Skeletal muscle cell (primary cell): ENCODE results near the gene SMC4.
"Not testable (repeated sequence)": the region's sequence is repeated elsewhere in the genome, so short reads cannot be mapped to it uniquely, and the experiment has no call there.

Experiments used
- DNase-seq: peaks from one replicate; pipeline ENCODE4 v3.0.0-alpha.2; 2010; ENCODE audit warnings: low read depth
- H3K4me3 ChIP-seq: 2 replicates; pipeline ENCODE4 v1.5.1; 2011; ENCODE audit warnings: low read depth, mild to moderate bottlenecking, control low read depth, low read length, moderate library complexity

SMC4 gene

DNA sequence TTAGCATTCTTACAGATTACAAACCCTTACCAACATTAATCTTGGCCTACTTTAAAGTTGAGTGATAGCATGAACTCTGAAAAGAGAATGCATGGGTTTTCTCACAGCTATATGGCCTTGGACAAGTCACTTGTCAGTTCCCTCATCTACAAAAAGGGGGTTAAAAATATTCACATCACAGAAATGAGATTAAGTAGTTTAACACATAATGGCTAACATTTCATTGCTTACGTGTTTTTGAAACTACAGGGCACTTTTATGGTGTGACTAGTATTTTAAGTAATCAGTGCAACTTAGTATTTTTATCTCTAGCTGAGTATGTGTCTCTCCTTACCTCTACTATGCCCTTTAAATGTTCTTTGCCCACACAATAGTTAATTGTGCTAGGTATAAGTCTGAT is 36.3 kb downstream of the SMC4 start:
- H3K4me3 ChIP-seq = no peak overlapping the region

GRCh38 chr3:160437083-160437455 is 37.6 kb downstream of the SMC4 start:
- H3K4me3 ChIP-seq = no peak overlapping the region
- no peak for DNase-seq

More for the DNA sequence above, 36.3 kb downstream of the SMC4 start:
- no peak for DNase-seq

DNA sequence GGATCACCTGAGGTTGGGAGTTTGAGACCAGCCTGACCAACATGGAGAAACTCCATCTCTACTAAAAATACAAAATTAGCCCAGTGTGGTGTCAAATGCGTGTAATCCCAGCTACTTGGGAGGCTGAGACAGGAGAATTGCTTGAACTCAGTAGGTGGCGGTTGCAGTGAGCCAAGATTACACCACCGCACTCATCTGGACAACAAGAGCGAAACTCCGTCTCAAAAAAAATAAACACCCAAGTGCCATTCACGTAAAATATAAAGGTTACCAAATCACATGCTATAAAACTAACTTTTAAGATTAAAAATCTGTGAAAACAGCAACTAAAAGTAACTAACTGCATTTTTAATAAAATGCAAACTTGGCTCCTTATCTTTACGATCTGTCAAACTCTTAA is 41.2 kb downstream of the SMC4 start:
- no peak overlapping the region for H3K4me3 ChIP-seq
- DNase-seq = no peak

- no peak for DNase-seq
- H3K4me3 ChIP-seq = no peak overlapping the region
Observed at GRCh38 chr3:160444411-160444810, 45.0 kb downstream of the SMC4 start.

GRCh38 chr3:160445854-160446253 is 46.4 kb downstream of the SMC4 start:
- H3K4me3 ChIP-seq = no peak overlapping the region
- DNase-seq = no peak

- DNase-seq = no peak
- no peak overlapping the region for H3K4me3 ChIP-seq
Observed at GRCh38 chr3:160446522-160447056, 47.1 kb downstream of the SMC4 start.

DNA sequence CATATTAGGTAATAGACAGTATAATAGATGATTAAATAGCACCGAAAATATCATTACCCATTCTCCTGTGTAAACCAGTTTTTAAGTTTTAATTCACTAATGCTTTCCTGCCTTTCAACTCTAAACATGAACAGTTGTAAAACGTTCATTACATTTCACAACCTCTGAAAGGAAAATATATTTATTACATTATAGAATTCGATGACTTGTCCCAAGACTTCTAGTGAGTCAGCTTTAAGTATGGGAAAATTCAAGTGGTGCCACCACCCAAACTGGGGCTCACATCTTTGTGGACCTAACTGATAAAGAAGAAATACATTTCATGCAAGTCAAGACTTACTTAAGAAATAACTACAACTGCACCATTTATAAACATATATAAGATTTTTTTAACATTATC is 48.1 kb downstream of the SMC4 start:
- peak overlapping the region; percentile 9 for H3K4me3 ChIP-seq
- peak; percentile 24 for DNase-seq

GRCh38 chr3:160448845-160449635 is 49.6 kb downstream of the SMC4 start:
- no peak for DNase-seq

DNA sequence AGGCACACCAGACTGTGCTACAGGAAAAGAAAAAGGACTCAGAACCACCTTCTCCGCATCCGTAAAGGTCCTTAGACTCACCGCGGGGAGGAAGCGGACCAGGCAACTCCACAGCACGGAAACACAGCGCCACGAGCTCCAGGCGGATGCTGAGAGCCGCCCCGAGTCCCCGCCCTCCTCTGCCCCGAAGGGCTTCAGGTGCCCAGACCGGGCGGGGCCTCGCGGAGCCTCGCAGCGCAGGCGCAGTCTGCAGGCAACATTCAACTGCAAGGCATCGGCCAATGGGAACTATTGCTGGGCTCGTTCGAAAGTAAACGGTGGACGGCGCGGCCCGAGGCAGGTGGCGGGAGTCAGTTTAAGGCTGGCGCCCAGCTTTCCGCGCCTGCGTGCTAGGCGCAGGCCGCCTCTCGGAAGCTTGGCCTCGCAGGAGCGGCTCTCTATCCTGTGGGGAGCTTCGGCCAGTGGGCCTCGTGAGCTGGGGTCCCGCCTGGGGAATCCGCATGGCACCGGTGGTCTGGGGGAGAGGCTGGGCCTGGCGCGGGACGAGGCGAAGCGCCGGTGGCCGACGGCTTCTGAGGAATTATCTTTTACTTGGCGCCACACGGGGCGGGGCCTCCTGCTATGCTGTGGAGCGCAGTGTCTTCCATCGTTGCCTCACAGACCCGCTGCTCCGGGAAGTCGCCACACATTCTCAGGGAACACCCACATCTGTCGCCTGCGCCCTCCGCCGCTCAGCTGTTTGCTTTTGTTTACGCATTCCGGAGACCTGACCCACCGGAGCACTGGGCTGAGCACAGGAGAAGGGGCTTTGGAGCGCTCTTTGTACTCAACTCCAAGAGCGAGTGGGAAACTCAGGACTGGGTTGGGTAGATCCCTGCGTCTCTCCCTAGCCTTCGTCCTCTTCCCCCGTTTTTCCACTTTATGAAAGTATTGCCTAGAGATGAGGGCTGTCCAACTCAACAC is 50.5 kb downstream of the SMC4 start, which contains the start of gene TRIM59:
TSS of gene TRIM59 (minus strand) at position 151 of the 963 bp plus-strand sequence. CDS start 10,603 bp downstream, outside the sequence.
- DNase-seq = peak; percentile 88
- peak within 1 kb of the TSS; percentile 72 for H3K4me3 ChIP-seq

More at GRCh38 chr3:160448845-160449635, 49.6 kb downstream of the SMC4 start:
- H3K4me3 ChIP-seq = peak overlapping the region; percentile 72

DNA sequence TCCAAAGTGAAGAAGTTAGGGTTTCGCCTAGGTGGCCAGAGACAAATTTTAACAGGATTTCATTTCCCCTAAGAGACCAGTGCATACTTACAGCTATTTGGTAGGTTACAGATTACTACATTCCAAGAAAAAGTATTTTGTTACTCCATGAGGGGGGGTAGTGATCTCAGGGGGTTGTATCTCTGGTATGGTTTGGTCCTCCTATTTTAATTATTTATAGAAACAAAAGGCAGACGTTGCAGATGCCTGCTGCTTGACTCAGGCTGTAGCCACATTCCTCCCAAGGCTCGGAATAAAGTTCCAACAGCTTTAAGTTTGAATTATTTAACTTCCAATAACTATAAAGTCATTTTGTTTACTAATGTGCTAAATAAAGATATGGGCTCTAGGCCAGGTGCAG is 51.4 kb downstream of the SMC4 start:
- DNase-seq = peak; percentile 73
- peak overlapping the region; percentile 72 for H3K4me3 ChIP-seq

DNA sequence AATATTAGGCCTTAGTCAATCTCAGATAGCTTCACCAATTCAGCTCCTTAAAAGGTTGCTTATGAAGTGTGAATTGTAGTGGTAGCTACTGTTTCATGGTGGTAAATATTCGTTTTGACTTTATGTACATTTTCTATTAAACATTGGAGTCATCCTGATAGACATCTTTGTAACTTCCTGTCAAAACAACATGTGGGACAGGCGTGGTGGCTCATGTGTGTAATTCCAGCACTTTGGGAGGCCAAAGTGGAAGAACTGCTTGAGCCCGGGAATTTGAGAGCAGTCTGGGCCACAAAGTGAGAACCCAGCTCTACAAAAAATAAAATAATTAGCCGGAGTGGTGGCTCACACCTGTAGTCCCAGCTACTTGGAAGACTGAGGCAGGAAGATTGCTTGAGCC is 52.2 kb downstream of the SMC4 start:
- no peak overlapping the region for H3K4me3 ChIP-seq
- no peak for DNase-seq

DNA sequence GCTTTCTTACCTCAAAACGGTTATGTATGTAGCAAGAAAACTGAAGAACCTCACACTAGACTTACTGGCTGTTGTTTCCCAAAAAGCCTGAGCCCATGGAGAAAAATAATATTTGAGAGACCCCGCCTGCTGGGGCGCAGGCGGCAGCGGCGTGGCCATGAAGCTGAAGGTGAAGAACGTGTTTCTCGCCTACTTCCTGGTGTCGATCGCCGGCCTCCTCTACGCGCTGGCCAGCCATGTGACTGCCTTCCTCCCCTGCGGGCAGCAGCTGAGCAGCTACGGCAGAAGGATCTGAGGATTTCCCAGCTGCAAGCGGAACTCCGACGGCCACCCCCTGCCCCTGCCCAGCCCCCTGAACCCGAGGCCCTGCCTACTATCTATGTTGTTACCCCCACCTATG is 52.8 kb downstream of the SMC4 start:
- DNase-seq, H3K4me3 ChIP-seq: not testable (repeated sequence)

GRCh38 chr3:160454995-160455394 is 55.5 kb downstream of the SMC4 start:
- no peak overlapping the region for H3K4me3 ChIP-seq
- no peak for DNase-seq

- DNase-seq = no peak
- no peak overlapping the region for H3K4me3 ChIP-seq
Observed at GRCh38 chr3:160455846-160456245, 56.4 kb downstream of the SMC4 start.

GRCh38 chr3:160458151-160458550 is 58.7 kb downstream of the SMC4 start:
- H3K4me3 ChIP-seq = no peak overlapping the region
- DNase-seq = no peak

GRCh38 chr3:160459450-160459970 is 60.1 kb downstream of the SMC4 start:
- no peak overlapping the region for H3K4me3 ChIP-seq
- no peak for DNase-seq

DNA sequence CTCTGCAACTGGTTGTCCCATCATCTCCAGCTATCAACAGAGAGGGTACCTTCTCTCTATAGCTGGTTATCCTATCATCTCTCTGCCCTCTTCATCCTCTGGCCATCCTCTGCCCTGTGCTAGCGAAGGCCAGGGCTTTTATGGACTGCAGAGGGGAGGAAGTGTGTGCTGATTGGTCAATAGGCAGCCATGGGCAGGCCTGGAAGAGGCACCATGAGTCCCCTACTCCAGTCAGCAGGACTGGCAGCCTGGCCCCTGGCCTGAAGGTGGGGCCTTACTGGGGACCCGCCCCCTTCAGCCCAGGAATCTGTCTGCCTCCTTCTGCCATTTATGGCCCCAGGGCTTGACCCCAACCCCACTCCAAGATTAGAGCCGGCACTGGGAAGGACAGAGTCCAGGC is 60.6 kb downstream of the SMC4 start:
- H3K4me3 ChIP-seq = no peak overlapping the region
- no peak for DNase-seq

DNA sequence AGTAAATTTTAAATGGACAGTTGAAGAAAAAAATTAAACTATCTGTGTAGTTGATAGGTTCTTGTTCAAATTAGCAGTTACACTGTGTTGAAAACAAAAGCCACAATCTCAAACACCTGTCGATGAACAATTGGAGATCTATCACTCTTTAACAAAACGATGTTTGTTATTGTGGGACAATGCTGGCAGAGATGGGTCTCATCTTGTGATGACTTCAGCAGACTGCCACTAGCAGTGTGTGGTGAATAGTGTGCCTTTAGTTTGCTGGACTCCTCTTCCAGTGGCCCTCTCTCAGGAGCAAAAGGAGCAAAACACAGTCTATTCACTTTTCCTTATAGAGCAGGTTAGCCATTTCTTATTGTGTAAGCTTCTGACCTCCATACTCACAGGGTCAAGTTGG is 64.9 kb downstream of the SMC4 start:
- no peak overlapping the region for H3K4me3 ChIP-seq
- DNase-seq = no peak

- no peak for DNase-seq
- H3K4me3 ChIP-seq = no peak overlapping the region
Observed at GRCh38 chr3:160464971-160465370, 65.5 kb downstream of the SMC4 start.

DNA sequence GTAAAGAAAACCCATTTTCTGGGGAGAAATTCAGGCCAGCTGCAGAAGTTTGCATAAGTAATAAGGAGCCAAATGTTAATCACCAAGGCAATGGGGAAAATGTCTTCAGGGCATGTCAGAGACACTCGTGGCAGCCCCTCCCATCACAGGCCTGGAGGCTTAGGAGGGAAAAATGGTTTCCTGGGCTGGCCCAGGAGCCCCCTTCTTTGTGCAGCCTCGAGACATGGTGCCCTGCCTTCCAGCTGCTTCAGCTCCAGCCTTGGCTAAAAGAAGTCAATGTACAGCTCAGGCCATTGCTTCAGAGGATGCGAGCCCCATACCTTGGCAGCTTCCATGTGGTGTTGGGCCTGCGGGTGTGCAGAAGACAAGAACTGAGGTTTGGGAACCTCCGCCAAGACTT is 70.7 kb downstream of the SMC4 start:
- DNase-seq = no peak
- no peak overlapping the region for H3K4me3 ChIP-seq
